HEK293T (cell line): ENCODE measurements around the gene C3orf38.

Experiments
- ARNT ChIP-seq: fragments of 450-650 bp; IDR thresholded peaks from 2 replicates; pipeline ENCODE4 v1.6.1; 2017; ENCODE audit warnings: mild to moderate bottlenecking
- BHLHE40 ChIP-seq: fragments of 450-650 bp; IDR thresholded peaks from 2 replicates; pipeline ENCODE4 v1.6.1; 2016; ENCODE audit warnings: mild to moderate bottlenecking, moderate library complexity, borderline replicate concordance
- CTBP1 ChIP-seq: fragments of 450-650 bp; IDR thresholded peaks from 2 replicates; pipeline ENCODE4 v1.6.1; 2016; ENCODE audit warnings: borderline replicate concordance
- FOXA1 ChIP-seq: fragments of 450-650 bp; IDR thresholded peaks from 2 replicates; pipeline ENCODE4 v1.6.1; 2016; ENCODE audit warnings: mild to moderate bottlenecking
- FOXM1 ChIP-seq: fragments of 450-650 bp; IDR thresholded peaks from 2 replicates; pipeline ENCODE4 v1.6.1; 2017; ENCODE audit warnings: mild to moderate bottlenecking, borderline replicate concordance
- L3MBTL2 ChIP-seq: fragments of 450-650 bp; conservative IDR thresholded peaks from 2 replicates; pipeline ENCODE4 v1.6.1; 2016; ENCODE audit warnings: mild to moderate bottlenecking
- LEF1 ChIP-seq: fragments of 450-650 bp; IDR thresholded peaks from 2 replicates; pipeline ENCODE4 v1.6.1; 2017; ENCODE audit warnings: mild to moderate bottlenecking, borderline replicate concordance
- SP1 ChIP-seq: fragments of 450-650 bp; IDR thresholded peaks from 2 replicates; pipeline ENCODE4 v1.6.1; 2017
- SUZ12 ChIP-seq: fragments of 450-650 bp; IDR thresholded peaks from 2 replicates; pipeline ENCODE4 v1.6.1; 2016; ENCODE audit warnings: mild to moderate bottlenecking
- TARDBP ChIP-seq: fragments of 450-650 bp; IDR thresholded peaks from 2 replicates; pipeline ENCODE4 v1.6.1; 2016
- ZNF384 ChIP-seq: fragments of 450-650 bp; IDR thresholded peaks from 2 replicates; pipeline ENCODE4 v1.6.1; 2016

GRCh38 chr3:88188436-88188835 is 38.7 kb downstream of the C3orf38 start:
- TF ChIP-seq BHLHE40: no peak
- no peak for TF ChIP-seq LEF1
- TF ChIP-seq ZNF384: no peak
- no peak for TF ChIP-seq SP1
- TF ChIP-seq L3MBTL2: no peak
- TF ChIP-seq TARDBP: no peak
- no peak for TF ChIP-seq FOXM1
- TF ChIP-seq ARNT: no peak
- no peak for TF ChIP-seq CTBP1
- no peak for TF ChIP-seq SUZ12
- no peak for TF ChIP-seq FOXA1
